Transverse colon (tissue), 4 donors: Measurements from ENCODE around the gene SART3. TPM values are rescaled to one million over a fixed set of nuclear protein-coding genes. Genes with fewer than 3 reads are reported as not detected.

Source experiments
- DNase-seq: peaks from one replicate; pipeline ENCODE4 v3.0.0-alpha.2; 2019
- H3K27ac ChIP-seq, 4 donors: fragments of 200-600 bp; sonication (generic); 2 replicates each; pipeline ENCODE4 v1.5.1; 2016 to 2018; ENCODE audit warnings: inconsistent platforms in 4 of 4
- H3K27me3 ChIP-seq: fragments of 200-600 bp; sonication (generic); 2 replicates; pipeline ENCODE4 v1.5.1; 2017; ENCODE audit warnings: inconsistent platforms
- H3K36me3 ChIP-seq, 4 donors: fragments of 200-600 bp; sonication (generic); 2 replicates each; pipeline ENCODE4 v1.5.1; 2017 to 2019; ENCODE audit warnings: inconsistent platforms in 4 of 4
- H3K4me1 ChIP-seq, 4 donors: fragments of 200-600 bp; sonication (generic); 2 replicates each; pipeline ENCODE4 v1.5.1; 2017 to 2020; ENCODE audit warnings: inconsistent platforms in 4 of 4
- H3K4me3 ChIP-seq, 4 donors: fragments of 200-600 bp; sonication (generic); 1 replicate in 1 of 4; 2 replicates in 3 of 4; pipeline versions ENCODE4 v1.5.1 to v1.6.1; 2017 to 2019; ENCODE audit warnings: inconsistent platforms in 4 of 4
- H3K9me3 ChIP-seq, 2 donors: fragments of 200-600 bp; sonication (generic); 2 replicates each; pipeline ENCODE4 v1.5.1; 2017 to 2019; ENCODE audit warnings: inconsistent platforms in 2 of 2
- CTCF ChIP-seq, 5 experiments: fragments of 200-600 bp in 3 of 5; fragments of 450-650 bp in 2 of 5; sonication (generic) in 3 of 5; IDR thresholded peaks; 1 replicate in 2 of 5; 2 replicates in 3 of 5; pipeline ENCODE4 v1.5.1; 2016 to 2017; ENCODE audit warnings: antibody characterized with exemption in 5 of 5, inconsistent platforms in 3 of 5, mild to moderate bottlenecking in 2 of 5, moderate library complexity in 1 of 5
- EP300 ChIP-seq: sonication (generic); formaldehyde crosslinking; IDR thresholded peaks from one replicate; pipeline ENCODE4 v1.6.1; 2017; ENCODE audit warnings: antibody characterized with exemption, low read depth
- POLR2A ChIP-seq: fragments of 450-650 bp; IDR thresholded peaks from one replicate; pipeline ENCODE4 v1.6.1; 2016; ENCODE audit warnings: antibody characterized with exemption, mild to moderate bottlenecking, moderate library complexity
- POLR2AphosphoS5 ChIP-seq, 3 donors: sonication (generic); formaldehyde crosslinking; IDR thresholded peaks; one replicate each; pipeline ENCODE4 v1.6.1; 2016; ENCODE audit warnings: antibody characterized with exemption in 3 of 3
- WGBS, 2 donors: methylation state at CpG; one replicate each; pipeline ENCODE4 v1.1.5; 2018; ENCODE audit warnings: low coverage in 1 of 2; 5-methylcytosine and 5-hydroxymethylcytosine counted together
- in situ Hi-C, 4 donors: fragments of 200-750 bp; cut with MboI; loops; one replicate each; pipeline versions ENCODE4 v1.15.0 to v1.15.1; 2017; ENCODE audit warnings: low sequenced_read_pairs in 3 of 4, low pct_ligation_motif_present in 1 of 4, low pct_unique_long_range_greater_than_20kb in 1 of 4
- intact Hi-C: fragments of 100-400 bp; cut with DNase I; formaldehyde crosslinking; loops from one replicate; pipeline ENCODE4 v1.15.1; 2023; ENCODE audit warnings: low total_unique reads
- total RNA-seq, 4 donors: library from RNA; depleted of rRNA; stranded (reverse); fragments of >200 nt; gene quantifications; one replicate each; pipeline ENCODE4 v1.1.0, GENCODE V29; 2016

Gene SART3
- total RNA-seq, 4 donors from 2014 or later: 25.3 to 177 (median 77.4) TPM

- WGBS, 2 donors: 89% methylated on average over 3 of the region's 3 CpGs; no CpG with 5 or more reads in 1 of the 2 donors
- H3K9me3 ChIP-seq: no peaks in the 10 kb centered on the region
- in situ Hi-C loops: no loop called here
Measured at GRCh38 chr12:108543652-108544051, 17.3 kb downstream of the SART3 start.

GRCh38 chr12:108542320-108542719, 18.7 kb downstream of the SART3 start:
- H3K9me3 ChIP-seq: no peaks in the 10 kb centered on the region
- no peak overlapping the region for H3K27ac ChIP-seq
- no peak overlapping the region for H3K4me3 ChIP-seq
- in situ Hi-C loops (no loop called here), intact Hi-C loops (no loop called here)
- TF ChIP-seq CTCF (IDR thresholded peaks at IDR 0.05) (no peak), EP300 (no peak), POLR2AphosphoS5 (IDR thresholded peaks at IDR 0.05) (no peak), POLR2A (no peak)
- H3K27me3 ChIP-seq: no peaks in the 10 kb centered on the region
- H3K36me3 ChIP-seq: peaks cover 0 to 48% (median 20%) of the 10 kb centered on the region in 4 donors
- no peak for DNase-seq
- WGBS, 2 donors: 71 to 80% methylated on average over 4 of the region's 4 CpGs
- no peaks in the 10 kb centered on the region for H3K4me1 ChIP-seq

More at GRCh38 chr12:108543652-108544051, 17.3 kb downstream of the SART3 start:
- Histone ChIP-seq H3K27me3 (no peaks in the 10 kb centered on the region), H3K36me3 (peaks cover 0 to 46% (median 18%) of the 10 kb centered on the region in 4 donors), H3K4me1 (no peaks in the 10 kb centered on the region), H3K4me3 (no peak overlapping the region), H3K27ac (no peak overlapping the region)
- no peak for DNase-seq
- no peak for TF ChIP-seq EP300
- TF ChIP-seq CTCF (IDR thresholded peaks at IDR 0.05): no peak
- no peak for TF ChIP-seq POLR2AphosphoS5 (IDR thresholded peaks at IDR 0.05)
- TF ChIP-seq POLR2A: no peak
- intact Hi-C loops: no loop called here

- DNase-seq: no peak
- in situ Hi-C loops: no loop called here
- WGBS, 2 donors: 88 to 91% methylated on average over 10 of the region's 10 CpGs
- Histone ChIP-seq H3K36me3 (peaks cover 0 to 50% (median 25%) of the 10 kb centered on the region in 4 donors), H3K27ac (no peak overlapping the region), H3K27me3 (no peaks in the 10 kb centered on the region), H3K9me3 (no peaks in the 10 kb centered on the region), H3K4me1 (no peaks in the 10 kb centered on the region), H3K4me3 (no peak overlapping the region)
- intact Hi-C loops: no loop called here
- TF ChIP-seq EP300: no peak
- no peak for TF ChIP-seq CTCF (IDR thresholded peaks at IDR 0.05)
- no peak for TF ChIP-seq POLR2AphosphoS5 (IDR thresholded peaks at IDR 0.05)
- TF ChIP-seq POLR2A: no peak
Measured at GRCh38 chr12:108538616-108539195, 22.3 kb downstream of the SART3 start.

- peaks cover 0 to 54% (median 23%) of the 10 kb centered on the region in 4 donors for H3K36me3 ChIP-seq
Measured at GRCh38 chr12:108538146-108538545, 22.8 kb downstream of the SART3 start.

More at GRCh38 chr12:108538146-108538545, 22.8 kb downstream of the SART3 start:
- TF ChIP-seq POLR2A (no peak), POLR2AphosphoS5 (IDR thresholded peaks at IDR 0.05) (no peak), EP300 (no peak), CTCF (IDR thresholded peaks at IDR 0.05) (no peak)
- in situ Hi-C loops (no loop called here), intact Hi-C loops (no loop called here)
- WGBS, 2 donors: 78 to 90% methylated on average over 3 to 6 of the region's 6 CpGs
- H3K27ac ChIP-seq: no peak overlapping the region
- H3K9me3 ChIP-seq: no peaks in the 10 kb centered on the region
- DNase-seq: no peak
- no peaks in the 10 kb centered on the region for H3K27me3 ChIP-seq
- no peaks in the 10 kb centered on the region for H3K4me1 ChIP-seq
- H3K4me3 ChIP-seq: no peak overlapping the region
